NCI-H1694 (cell line): ENCODE results near the gene PTPN3.

Experiments
- DNase-seq: peaks from one replicate; lab custom pipeline; 2025; lab: John Stamatoyannopoulos, UW

Gene PTPN3

GRCh38 chr9:109451311-109452025, 46.6 kb downstream of the PTPN3 start:
- no peak for DNase-seq

- DNase-seq: no peak
Measured at GRCh38 chr9:109450346-109450745, 47.8 kb downstream of the PTPN3 start.

GRCh38 chr9:109449036-109449798, 48.9 kb downstream of the PTPN3 start:
- DNase-seq: no peak

- no peak for DNase-seq
Measured at GRCh38 chr9:109448223-109448622, 49.9 kb downstream of the PTPN3 start.

GRCh38 chr9:109447329-109448076, 50.6 kb downstream of the PTPN3 start:
- no peak for DNase-seq

- no peak for DNase-seq
Measured at GRCh38 chr9:109444771-109445320, 53.3 kb downstream of the PTPN3 start.

- DNase-seq: no peak
Measured at GRCh38 chr9:109442716-109443115, 55.4 kb downstream of the PTPN3 start.

- DNase-seq: no peak
Measured at GRCh38 chr9:109441296-109441695, 56.8 kb downstream of the PTPN3 start.

GRCh38 chr9:109440797-109441287, 57.3 kb downstream of the PTPN3 start:
- DNase-seq: peak; percentile 46

- no peak for DNase-seq
Measured at GRCh38 chr9:109440117-109440515, 58.0 kb downstream of the PTPN3 start.

- no peak for DNase-seq
Measured at GRCh38 chr9:109439378-109440116, 58.6 kb downstream of the PTPN3 start.

GRCh38 chr9:109437286-109437685, 60.8 kb downstream of the PTPN3 start:
- no peak for DNase-seq

- no peak for DNase-seq
Measured at GRCh38 chr9:109436071-109436470, 62.0 kb downstream of the PTPN3 start.

- no peak for DNase-seq
Measured at GRCh38 chr9:109433476-109433875, 64.6 kb downstream of the PTPN3 start.

GRCh38 chr9:109430231-109430630, 67.9 kb downstream of the PTPN3 start:
- DNase-seq: no peak

GRCh38 chr9:109428854-109429253, 69.3 kb downstream of the PTPN3 start:
- DNase-seq: no peak

GRCh38 chr9:109427886-109428285, 70.2 kb downstream of the PTPN3 start:
- DNase-seq: no peak

GRCh38 chr9:109426626-109427402, 71.3 kb downstream of the PTPN3 start:
- no peak for DNase-seq

- no peak for DNase-seq
Measured at GRCh38 chr9:109424618-109425017, 73.5 kb downstream of the PTPN3 start.

- DNase-seq: no peak
Measured at GRCh38 chr9:109423877-109424276, 74.2 kb downstream of the PTPN3 start.

- no peak for DNase-seq
Measured at GRCh38 chr9:109422641-109423040, 75.5 kb downstream of the PTPN3 start.
